OCI-LY1 (cell line): ENCODE data around the gene LPGAT1.

Experiments used
- H2AFZ ChIP-seq: fragments of 200-600 bp; sonication (generic), shearing (Covaris generic); 2 replicates; pipeline ENCODE4 v1.6.0; 2014; ENCODE audit warnings: antibody characterized with exemption, mild to moderate bottlenecking, low read length
- H3F3A ChIP-seq: fragments of 200-600 bp; sonication (generic), shearing (Covaris generic); 2 replicates; pipeline ENCODE4 v1.6.0; 2014; ENCODE audit warnings: mild to moderate bottlenecking, antibody characterized with exemption, low read length, moderate library complexity; ENCODE audit not compliant: insufficient read depth
- H3K27ac ChIP-seq: fragments of 200-600 bp; sonication (generic); 2 replicates; pipeline ENCODE4 v1.5.1; 2014; ENCODE audit warnings: low read length, mixed run types, mild to moderate bottlenecking, low read depth; ENCODE audit not compliant: poor library complexity, severe bottlenecking
- H3K27me3 ChIP-seq: fragments of 200-600 bp; sonication (generic); 2 replicates; pipeline ENCODE4 v1.6.0; 2014; ENCODE audit warnings: antibody characterized with exemption, mild to moderate bottlenecking, low read length, moderate library complexity; ENCODE audit not compliant: insufficient read depth
- H3K36me3 ChIP-seq: fragments of 200-600 bp; sonication (generic); 2 replicates; pipeline ENCODE4 v1.6.1; 2014; ENCODE audit warnings: mild to moderate bottlenecking, antibody characterized with exemption, low read length, moderate library complexity, mixed read lengths; ENCODE audit not compliant: insufficient read depth
- H3K4me1 ChIP-seq: fragments of 200-600 bp; sonication (generic); 2 replicates; pipeline ENCODE4 v1.5.1; 2014; ENCODE audit warnings: mild to moderate bottlenecking, low read length, moderate library complexity; ENCODE audit not compliant: insufficient read depth, severe bottlenecking
- H3K4me2 ChIP-seq: fragments of 200-600 bp; sonication (generic), shearing (Covaris generic); 2 replicates; pipeline ENCODE4 v1.6.1; 2014; ENCODE audit warnings: low read length
- H3K4me3 ChIP-seq: fragments of 200-600 bp; sonication (generic); 2 replicates; pipeline ENCODE4 v1.5.1; 2014; ENCODE audit warnings: low read length, low read depth, mild to moderate bottlenecking, mixed read lengths; ENCODE audit not compliant: poor library complexity, severe bottlenecking
- H3K79me2 ChIP-seq: fragments of 200-600 bp; shearing (Covaris generic); 2 replicates; pipeline ENCODE4 v1.6.1; 2016; ENCODE audit warnings: mixed run types, low read length, mixed read lengths; ENCODE audit not compliant: insufficient read depth
- H3K9ac ChIP-seq: fragments of 200-600 bp; sonication (generic), shearing (Covaris generic); 2 replicates; pipeline ENCODE4 v1.6.1; 2014; ENCODE audit warnings: mild to moderate bottlenecking, low read length, mixed read lengths
- H3K9me2 ChIP-seq: fragments of 200-600 bp; sonication (generic), shearing (Covaris generic); 2 replicates; pipeline ENCODE4 v1.6.1; 2014; ENCODE audit warnings: low read depth, mild to moderate bottlenecking, low read length, mixed read lengths
- H3K9me3 ChIP-seq: fragments of 200-600 bp; shearing (Covaris generic); 2 replicates; pipeline ENCODE4 v1.6.1; 2014; ENCODE audit warnings: low read length, mixed read lengths
- H4K20me1 ChIP-seq: fragments of 200-600 bp; sonication (generic), shearing (Covaris generic); 2 replicates; pipeline ENCODE4 v1.6.0; 2016; ENCODE audit warnings: mild to moderate bottlenecking, low read length; ENCODE audit not compliant: insufficient read depth
- CTCF ChIP-seq: fragments of 200-600 bp; sonication (generic), shearing (Covaris generic); IDR thresholded peaks from 2 replicates; pipeline ENCODE4 v1.5.1; 2017; ENCODE audit warnings: mild to moderate bottlenecking, antibody characterized with exemption, low read length, moderate library complexity, mixed read lengths
- EZH2 ChIP-seq: fragments of 200-600 bp; sonication (generic), shearing (Covaris generic); IDR thresholded peaks from 2 replicates; pipeline ENCODE4 v1.8.0; 2017; ENCODE audit warnings: borderline replicate concordance, mixed run types, mild to moderate bottlenecking, antibody characterized with exemption, low read length, moderate library complexity, mixed read lengths

LPGAT1 gene

GRCh38 chr1:211830328-211831142 lies at the start of gene LPGAT1:
LPGAT1 (minus strand) TSS chr1:211830763; CDS start chr1:211829296, 1,467 bp downstream.
- Histone ChIP-seq H3K4me3 (peak within 1 kb of the TSS; percentile 68), H3K9ac (peak within 1 kb of the TSS; percentile 69), H4K20me1 (no peaks in the 10 kb centered on the region), H3K79me2 (no peaks in the 10 kb centered on the region), H3K27me3 (no peaks in the 10 kb centered on the region), H3K9me2 (no peaks in the 10 kb centered on the region), H3K36me3 (no peaks in the 10 kb centered on the region), H3F3A (no peaks in the 10 kb centered on the region), H2AFZ (peak within 1 kb of the TSS; percentile 48; the same call in 1 of the 2 replicates), H3K4me2 (peak within 1 kb of the TSS; percentile 93), H3K9me3 (no peaks in the 10 kb centered on the region), H3K27ac (peak within 1 kb of the TSS; percentile 0), H3K4me1 (peaks cover 31% of the 10 kb centered on the region)
- TF ChIP-seq CTCF (peak; percentile 50), EZH2 (no peak)

- TF ChIP-seq EZH2 (no peak), CTCF (no peak)
- Histone ChIP-seq H4K20me1 (no peaks in the 10 kb centered on the region), H3K9me2 (no peaks in the 10 kb centered on the region), H2AFZ (no peak overlapping the region), H3K27ac (no peak overlapping the region), H3K4me3 (no peak overlapping the region), H3K79me2 (no peaks in the 10 kb centered on the region), H3K9me3 (no peaks in the 10 kb centered on the region), H3K4me1 (no peaks in the 10 kb centered on the region), H3K4me2 (no peak overlapping the region), H3F3A (no peaks in the 10 kb centered on the region), H3K27me3 (no peaks in the 10 kb centered on the region), H3K36me3 (no peaks in the 10 kb centered on the region), H3K9ac (no peak overlapping the region)
Measured at GRCh38 chr1:211879475-211879874, 48.9 kb upstream of the LPGAT1 start.

GRCh38 chr1:211876851-211877590 lies 46.5 kb upstream of the LPGAT1 start:
- Histone ChIP-seq H3K27me3 (no peaks in the 10 kb centered on the region), H4K20me1 (no peaks in the 10 kb centered on the region), H3K4me2 (no peak overlapping the region), H3K9ac (no peak overlapping the region), H3K9me2 (no peaks in the 10 kb centered on the region), H3K79me2 (no peaks in the 10 kb centered on the region), H3K36me3 (no peaks in the 10 kb centered on the region), H3K9me3 (no peaks in the 10 kb centered on the region), H3K4me1 (no peaks in the 10 kb centered on the region), H3K27ac (no peak overlapping the region), H3F3A (no peaks in the 10 kb centered on the region), H2AFZ (no peak overlapping the region), H3K4me3 (no peak overlapping the region)
- TF ChIP-seq EZH2 (no peak), CTCF (no peak)
